NCI-H1092 (cell line): Measurements from ENCODE around the gene PDLIM1.

Source experiments
- DNase-seq: peaks from one replicate; lab custom pipeline; 2025; lab: John Stamatoyannopoulos, UW

The PDLIM1 gene

DNA sequence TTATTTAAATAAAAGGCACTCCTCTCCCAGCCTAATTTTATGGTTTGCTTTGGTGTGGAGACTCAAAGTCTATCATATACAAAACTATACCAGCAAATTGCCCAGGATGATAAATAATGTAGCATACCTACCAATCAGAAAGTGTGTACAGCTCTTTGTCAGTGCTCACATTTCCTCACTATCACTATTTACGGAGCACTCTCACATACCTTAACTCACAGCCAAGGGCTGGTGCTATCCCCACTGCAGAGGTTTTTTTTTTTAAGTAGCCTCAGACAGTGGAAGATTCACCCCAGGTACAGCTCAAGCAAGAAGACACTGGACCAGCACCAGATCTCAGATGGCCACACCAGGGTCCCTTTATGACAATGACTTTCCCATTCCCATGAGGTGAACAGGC is 2.5 kb downstream of the PDLIM1 start:
- no peak for DNase-seq

DNA sequence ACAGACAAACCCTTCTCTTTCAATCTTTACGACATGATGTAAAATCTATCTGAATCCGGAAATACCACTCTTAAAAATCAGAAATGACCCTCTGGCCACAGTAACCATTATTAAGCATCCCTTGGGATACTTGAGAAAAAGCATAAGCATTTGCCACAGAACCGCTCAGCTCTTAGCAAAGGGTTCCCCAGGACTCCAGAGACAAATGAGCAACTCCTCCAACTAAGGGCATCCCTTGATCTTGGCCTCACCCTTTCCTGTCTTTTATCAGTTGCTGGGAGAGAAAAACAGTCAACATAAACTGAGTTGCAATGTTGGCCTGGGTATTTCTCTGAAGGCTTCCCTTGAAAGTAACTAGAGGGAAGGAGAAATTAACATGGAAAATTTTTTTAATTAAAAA is 3.5 kb downstream of the PDLIM1 start:
- no peak for DNase-seq

DNA sequence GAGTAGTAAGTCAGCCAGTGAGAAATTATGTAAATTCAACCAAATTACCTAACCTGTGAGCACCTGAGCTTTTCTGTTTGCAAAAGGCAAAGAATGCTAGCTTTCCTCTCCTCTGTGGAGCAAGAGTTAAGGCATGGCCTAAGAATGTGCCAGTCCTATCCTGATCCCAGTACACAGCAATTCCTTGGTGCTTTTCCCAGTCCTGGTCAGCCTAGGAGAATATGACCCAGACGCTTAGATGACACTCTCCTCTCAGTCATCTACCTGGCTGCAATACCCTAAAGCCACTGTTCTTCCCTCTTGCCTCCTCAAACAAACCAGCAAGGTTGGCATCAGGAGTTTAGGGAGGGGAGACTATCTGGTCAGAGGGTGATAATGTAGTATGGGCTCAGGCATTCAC is 4.1 kb downstream of the PDLIM1 start:
- DNase-seq, result no peak

DNA sequence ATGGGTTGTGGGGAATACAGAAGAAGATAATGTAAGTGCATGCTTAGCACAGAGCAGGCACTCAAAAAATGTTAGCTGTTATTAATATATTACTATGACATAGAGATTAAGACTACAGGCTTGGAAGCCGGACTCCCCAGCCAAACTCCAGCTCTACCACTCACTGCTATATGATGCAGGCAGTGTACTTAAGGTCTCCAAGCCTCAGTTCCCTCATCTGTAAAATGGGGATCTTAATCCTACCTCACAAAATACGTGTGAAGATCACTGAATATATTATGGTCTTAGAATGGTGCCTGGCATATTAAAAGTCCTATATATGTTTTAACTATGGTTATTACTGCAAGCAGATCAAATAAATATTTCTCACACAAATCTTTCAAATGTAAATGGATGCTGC is 5.2 kb downstream of the PDLIM1 start:
- no peak for DNase-seq

DNA sequence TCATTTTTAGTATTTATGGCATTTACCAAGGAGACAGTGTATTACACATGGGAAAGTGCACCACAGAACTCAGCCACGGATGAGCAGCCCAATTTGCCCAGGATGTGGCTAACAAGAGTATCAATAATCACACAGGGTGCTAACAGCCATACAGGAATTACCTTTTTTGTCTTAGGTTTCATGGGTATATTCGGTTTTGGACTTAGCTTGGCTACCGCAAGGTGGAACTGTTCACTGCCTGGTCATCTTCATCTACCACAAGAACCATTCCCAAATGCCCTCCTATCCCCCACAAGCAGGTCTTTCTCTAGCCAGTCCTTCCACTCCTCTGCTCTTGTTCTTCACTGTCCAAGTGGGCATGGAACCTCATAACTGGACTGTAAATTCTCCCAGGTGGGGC is 6.0 kb downstream of the PDLIM1 start:
- DNase-seq, result no peak

DNA sequence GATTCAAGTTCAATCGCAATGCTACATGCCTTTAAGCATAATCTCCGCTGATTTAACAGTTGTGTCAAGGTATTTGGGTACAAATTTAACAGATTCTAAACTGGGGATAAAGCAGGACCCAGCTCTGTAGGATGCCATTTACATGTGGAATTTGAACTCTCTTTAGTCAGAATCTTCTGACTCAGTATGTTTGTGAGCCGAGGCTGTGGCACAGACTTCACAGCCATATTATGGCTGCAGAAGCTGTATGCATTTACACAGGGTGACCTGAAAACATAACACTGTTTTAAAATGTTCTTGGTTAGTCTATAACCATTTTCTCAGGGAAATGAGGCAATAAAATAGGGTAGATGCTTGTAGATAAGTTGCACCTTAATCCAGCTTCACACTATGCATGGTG is 8.7 kb downstream of the PDLIM1 start:
- DNase-seq, result no peak

DNA sequence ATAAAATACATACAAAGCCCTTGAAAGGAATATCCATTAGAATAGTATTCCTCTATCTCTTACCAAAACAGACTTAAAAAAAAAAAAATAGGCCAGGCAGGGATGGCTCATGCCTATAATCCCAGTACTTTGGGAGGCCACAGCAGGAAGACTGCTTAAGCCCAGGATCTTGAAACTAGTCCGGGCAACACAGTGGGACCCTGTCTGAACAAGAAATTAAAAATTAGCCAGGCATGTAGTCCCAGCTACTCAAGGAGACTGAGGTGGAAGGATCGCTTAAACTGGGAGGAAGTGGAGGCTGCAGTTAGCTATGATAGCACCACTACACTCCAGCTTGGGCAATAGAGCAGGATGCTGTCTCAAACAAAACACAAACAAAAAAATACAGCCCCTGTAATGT is 9.6 kb downstream of the PDLIM1 start:
- DNase-seq, result no peak

DNA sequence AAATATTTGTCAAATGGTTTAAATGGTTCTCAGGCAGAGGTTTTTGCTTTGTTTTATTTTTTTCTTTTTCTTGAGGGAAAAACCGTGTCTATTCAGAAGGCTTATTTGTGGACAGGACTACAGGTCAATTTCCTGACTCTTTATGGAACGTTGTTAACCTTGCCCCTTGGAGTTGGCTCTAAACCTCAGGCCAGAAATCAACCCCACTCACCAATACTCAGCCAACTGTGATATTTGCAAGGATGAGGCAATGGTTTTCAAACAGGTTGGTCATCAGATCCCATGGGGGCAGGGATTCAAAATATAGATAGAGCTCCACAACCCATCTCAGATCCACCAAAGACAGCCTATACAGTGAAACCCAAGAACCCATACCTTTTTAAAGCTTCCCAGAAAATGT is 10.2 kb downstream of the PDLIM1 start:
- DNase-seq, result no peak

DNA sequence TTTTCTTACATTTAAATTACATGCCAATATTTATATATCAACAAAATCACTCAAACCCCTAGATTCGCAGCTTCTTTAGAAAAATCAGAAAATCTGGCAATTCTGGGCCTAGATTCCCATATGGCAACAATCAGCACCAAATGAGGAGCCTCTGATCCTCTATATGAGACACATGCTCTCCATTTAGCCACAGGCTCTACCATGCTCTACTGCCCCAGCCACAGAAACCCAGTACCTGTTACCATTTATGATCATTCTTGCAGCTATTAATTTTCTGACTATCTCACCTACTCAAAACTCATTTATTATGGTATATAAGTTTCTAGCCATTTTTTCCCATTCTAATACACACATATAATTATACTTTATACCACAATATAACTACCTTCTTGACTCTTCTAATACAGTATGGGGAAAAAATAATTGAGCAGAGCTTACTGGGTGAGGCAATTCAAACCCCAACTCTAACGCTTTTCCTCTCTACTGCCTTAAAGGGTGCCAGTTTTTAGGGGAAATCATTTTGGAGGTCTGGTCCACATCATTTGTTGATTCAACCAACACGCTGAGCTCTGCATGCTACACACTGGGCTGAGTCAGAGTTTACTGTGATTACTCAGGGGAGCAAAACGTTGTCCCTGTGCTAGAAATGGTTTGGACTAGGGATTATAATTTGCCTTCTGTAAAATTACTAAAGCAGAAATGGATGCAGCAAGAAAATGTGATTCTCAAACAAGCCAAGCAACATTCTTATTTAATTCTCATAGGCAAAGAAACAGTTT is 11.6 kb downstream of the PDLIM1 start:
- no peak for DNase-seq

DNA sequence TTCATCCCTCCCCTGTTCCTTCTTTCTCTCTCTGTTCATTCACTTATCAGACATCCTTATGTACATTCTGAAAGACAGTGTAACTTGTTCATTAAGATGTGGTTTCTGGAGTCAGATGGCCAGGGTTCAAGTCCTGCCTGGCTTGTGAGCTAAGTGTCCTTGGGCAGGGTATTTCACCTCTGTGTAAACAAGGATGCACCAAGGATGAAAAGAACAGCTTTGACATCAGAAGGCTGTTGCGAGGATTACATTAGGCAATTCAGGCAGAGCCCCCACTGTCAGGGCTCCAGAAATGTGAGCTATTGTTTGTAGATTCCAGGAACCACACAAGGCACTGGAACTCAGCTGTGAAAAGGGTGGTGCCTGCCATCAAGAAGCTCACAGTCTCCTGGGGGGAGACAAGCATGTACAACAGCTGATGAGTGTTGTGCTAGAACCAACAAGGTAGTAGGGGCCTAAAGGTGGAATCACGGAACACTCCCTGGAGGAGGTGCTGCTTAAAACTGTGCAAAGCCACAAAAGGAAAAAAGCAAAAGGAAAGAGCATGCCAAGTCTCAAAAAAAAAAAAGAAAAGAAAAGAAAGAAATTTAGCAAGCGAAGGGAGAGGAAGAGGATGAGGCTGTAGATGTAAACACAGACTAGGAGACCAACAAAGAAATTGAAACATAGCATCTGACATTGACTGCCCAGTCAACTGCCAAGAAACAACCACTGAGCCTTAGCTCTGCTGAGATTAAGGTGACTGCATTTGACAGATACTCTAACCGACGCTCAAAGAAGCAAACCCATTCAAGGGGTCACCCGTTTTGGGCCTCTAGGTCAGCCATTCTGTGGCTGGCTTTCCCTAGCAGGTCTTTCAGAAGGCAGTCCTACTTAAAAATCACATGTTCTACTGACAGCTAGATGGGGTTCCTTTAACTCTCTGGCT is 12.5 kb downstream of the PDLIM1 start:
- no peak for DNase-seq

DNA sequence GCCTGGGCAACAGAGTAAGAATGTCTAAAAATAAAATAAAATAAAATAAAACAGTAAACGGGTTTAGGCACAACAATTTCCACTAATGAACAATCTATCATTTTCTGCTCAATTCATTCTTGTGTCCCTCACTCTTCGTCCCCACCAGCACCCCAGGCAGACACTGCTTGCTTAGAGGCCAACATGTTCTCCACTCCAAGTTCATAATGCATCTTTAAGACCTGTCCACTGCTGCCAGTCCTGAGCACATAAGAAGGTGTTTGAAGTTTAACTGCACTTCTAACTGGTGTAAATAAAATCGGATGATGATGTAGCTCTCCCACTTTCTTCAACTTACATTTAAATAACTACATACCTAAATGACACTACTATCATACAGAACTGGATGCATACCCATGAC is 13.2 kb downstream of the PDLIM1 start:
- no peak for DNase-seq

DNA sequence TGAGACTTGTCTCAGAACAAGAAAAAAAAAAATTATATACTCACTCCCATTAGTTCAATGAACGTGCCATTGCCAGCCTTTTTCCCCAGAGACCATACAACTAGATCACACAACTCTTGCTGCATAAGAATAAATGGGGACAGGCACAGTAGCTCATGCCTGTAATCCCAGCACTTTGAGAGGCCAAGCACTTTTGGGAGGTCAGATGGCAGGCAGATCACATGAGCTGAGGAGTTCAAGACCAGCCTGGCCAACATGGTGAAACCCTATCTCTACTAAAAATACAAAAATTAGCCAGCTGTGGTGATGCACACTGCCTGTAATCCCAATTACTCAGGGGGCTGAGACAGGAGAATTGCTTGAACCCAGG is 13.6 kb downstream of the PDLIM1 start:
- no peak for DNase-seq

DNA sequence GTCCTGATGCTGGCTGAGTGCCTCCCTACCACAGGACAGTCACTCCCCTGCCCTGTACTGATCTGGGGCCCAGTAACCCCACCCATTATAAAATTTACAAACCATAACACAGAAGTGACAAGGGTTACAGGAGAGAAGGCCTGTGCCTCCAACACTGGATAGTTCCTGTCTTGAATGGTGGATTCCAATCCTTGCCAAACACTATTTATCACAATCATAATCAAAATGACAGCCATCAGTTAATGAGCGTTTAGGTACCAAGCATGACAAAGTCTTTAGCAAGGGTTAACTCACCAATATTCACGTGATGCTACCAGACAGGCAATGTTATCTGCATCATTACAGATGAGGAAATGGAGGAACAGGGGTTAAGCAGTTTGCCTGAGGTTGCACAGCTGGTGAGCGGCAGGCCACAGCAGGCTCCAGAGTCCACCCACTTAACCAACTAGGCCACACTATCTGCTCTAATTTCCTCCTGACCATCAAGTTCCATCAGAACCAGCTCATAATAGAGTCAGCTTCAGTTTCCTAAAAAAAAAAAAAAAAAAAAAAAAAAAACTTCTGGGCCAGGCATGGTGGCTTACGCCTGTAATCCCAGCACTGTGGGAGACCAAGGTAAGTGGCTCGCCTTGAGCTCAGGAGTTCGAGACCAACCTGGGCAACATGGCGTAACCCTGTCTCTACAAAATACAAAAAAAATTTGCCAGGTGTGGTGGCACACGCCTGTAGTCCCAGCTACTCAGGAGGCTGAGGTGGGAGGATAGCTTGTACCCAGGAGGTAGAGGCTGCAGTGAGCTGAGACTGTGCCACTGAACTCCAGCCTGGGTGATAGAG is 14.2 kb downstream of the PDLIM1 start:
- DNase-seq, result no peak

DNA sequence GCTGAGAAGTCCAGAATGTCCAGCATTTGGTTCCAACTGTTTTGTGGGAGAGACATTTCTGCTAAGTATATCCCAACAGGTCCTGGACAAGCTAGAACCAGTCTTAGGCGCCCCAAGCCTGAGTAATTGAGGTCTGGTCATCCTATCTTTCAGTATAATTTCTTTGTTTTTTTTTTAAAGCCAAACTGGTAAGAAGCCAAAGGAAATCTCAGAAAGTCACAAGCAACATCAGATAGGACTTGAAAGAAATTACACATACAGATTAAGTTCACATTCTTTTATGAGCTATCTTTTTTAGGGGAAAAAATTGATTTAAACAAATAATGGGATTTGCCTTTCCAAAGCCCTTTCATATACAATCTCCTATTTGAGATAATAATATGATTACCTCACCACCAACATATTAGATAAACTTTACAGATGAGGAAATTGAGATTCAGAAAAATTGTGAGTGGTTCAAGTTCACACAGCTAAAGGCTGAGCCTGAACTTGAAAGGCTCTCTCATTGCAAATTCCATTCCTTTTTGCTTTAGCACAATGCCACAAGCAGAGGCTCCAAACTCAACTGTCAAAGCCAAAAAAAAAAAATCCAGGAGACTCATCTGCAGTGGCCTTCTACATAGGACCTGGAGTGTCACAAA is 15.0 kb downstream of the PDLIM1 start:
- DNase-seq, result no peak

DNA sequence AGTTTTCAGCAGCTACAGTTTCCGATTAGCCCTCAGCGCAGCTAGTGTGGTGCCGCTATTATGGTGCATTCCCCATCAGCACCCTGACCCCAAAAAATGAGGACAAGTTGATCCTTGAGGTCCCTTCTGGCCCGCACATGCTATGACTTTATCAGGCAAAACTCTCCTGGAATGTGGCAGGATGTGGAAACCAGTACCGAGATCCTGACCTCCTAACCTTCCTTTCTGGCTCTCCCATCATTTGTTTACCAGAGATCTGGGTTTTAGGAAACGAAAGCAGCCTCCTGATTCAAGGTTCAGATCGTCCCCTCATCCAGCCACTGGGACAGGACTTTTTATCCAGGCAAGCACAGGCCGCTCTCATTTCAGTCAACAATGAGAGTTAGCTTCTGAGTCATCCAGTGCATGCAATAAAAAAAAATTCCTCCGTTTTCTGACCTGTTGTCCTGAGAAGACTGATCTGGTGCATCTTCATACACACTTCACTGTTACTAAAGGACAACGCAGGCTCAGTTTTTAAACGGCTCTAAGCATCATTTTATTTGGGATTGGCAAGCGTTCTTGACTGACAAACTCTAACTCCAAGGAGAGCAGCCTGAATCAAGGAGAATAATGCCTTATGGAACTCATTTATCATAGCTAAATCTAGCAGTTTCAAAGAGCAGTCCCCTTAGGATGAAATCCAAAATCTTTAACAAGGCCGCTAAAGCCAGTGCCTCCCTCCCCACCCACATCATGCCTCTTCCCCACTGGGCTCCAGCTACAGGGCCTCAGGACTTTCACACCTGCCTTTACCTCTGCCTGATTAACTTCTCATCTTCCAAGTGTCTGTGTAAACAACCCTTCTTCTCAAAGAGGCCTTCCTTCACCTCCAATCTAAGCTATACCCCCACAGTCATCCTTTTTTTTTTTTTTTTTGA is 17.1 kb downstream of the PDLIM1 start:
- DNase-seq, result no peak

DNA sequence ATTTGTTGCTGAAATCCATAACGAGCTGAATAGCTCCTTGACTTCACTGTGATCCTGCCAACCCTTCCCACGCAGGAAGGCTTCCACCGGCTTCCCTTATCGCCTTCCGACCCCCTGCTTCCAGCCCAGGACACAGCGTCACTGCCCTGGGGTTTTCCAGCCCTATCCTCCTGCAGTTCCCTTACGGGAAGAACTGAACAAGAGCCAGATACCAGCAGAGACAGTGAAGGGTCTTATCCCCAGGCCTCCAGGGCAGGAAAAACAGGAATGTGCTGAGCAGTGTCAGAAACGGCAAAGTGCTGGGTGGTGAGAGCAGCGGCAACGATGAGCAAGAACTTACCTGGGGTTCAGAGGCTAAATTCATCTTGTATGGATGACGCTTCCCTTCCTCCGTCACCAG is 22.4 kb downstream of the PDLIM1 start:
- DNase-seq, result no peak

DNA sequence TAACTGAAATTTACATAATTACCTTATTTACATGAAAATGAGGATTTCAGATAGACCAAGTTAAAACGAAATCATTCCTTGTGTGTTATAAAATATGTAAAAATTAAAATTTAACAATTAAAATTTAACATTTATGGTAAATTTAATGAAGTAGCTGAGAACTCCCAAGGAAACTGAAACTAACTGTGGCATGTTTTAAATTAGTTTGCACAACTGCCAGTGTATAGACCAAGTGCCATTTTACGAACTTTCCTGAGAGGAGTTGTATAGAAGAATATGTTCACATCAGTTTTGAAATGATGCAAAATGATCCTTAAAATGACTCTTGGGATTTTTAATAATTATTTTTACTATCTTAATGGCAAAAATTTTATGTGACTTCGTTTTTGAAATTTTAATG is 23.6 kb downstream of the PDLIM1 start:
- DNase-seq, result no peak

DNA sequence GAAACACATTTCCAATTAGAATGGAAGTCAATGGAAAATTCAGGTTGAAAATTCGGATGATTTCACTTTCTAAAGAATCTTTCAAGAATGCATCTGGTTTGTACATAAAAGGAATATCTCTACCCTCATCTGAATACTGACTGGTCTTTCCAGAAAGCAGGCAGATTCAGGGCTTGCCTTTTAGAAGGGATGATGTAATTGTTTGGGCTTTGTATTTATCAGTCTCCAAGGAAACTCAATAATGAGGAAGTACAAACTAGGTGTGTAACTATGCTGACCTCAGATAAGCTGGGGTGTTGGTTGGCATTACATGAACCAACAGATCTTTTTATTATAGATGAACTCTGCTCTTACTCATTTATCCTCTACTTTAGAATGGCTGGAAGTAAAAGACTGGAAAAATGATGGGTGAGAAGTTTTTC is 24.1 kb downstream of the PDLIM1 start:
- no peak for DNase-seq

DNA sequence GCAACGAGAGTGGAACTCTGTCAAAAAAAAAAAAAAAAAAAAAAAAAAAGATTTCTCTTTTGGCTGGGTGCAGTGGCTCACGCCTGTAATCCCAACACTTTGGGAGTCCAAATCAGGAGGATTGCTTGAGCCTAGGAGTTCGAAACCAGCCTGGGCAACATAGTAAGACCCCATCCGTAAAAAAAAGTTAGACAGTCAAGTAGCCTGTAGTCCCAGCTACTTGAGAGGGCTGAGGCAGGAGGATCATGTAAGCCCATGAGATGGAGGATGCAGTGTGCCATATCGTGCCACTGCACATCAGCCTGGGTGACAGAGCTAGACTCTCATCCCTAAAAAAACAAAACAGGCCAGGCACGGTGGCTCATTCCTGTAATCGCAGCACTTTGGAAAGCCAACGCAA is 25.2 kb downstream of the PDLIM1 start:
- no peak for DNase-seq

DNA sequence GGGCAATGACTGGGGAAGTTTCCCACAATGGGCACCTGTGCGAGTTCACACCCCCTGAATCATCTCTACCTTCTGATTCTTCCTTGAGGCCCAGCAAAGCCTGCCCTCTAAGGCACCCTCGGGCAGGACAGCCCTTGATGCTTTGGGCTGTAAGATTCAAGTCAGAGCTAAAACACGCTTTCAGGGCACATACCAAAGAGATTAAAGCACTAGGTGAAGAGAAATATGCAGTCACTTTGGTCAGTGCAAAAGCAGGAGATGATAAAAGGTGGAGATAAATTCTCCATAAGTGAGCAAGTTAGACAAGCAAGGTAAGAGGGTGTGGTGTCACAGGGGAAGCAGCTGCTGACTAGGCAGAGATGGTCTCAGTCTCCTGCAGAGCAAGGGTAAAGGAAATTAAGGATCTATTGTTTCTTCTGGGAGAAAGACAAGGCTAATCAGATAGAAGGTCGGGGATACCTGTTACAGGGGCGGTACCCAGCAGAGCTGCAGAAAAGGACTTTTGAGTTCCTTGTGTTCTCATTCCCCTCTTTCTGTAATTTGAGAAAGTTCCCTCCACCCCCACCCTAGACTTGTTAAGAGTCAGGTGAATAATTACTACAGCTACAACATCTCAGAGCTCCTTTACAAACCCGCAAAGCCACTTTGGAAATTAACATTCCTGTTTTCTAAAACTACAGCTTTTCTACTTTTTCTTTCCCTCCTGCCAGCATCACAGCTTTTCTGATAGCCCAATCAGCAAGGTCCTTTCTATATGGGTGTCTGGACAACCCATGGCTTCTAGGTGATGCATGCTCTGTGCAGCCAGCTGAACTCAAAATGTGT is 26.4 kb downstream of the PDLIM1 start:
- DNase-seq, result no peak
